GM13976 (cell line): Measurements from ENCODE around the gene C1QTNF9B.
A peak's percentile ranks its signal among the peaks of the same experiment; 100 is the strongest.

ENCODE experiments used
- DNase-seq: peaks from one replicate; pipeline ENCODE4 v3.0.0; 2012; ENCODE audit warnings: low spot score
- in situ Hi-C: fragments of 300-500 bp; cut with MboI; formaldehyde crosslinking; loops from one replicate; pipeline ENCODE4 v1.12.0; 2022; ENCODE audit warnings: low sequenced_read_pairs, mixed read lengths, inconsistent platforms; ENCODE audit not compliant: unreplicated experiment
- TF ChIP-seq, protein P1 (sequence below): IDR thresholded peaks from 2 replicates; pipeline ENCODE4 v1.5.1; 2012; ENCODE audit warnings: borderline replicate concordance, mild to moderate bottlenecking; ENCODE audit not compliant: insufficient read depth; ENCODE audit errors: extremely low read depth, missing control alignments, control extremely low read depth

The C1QTNF9B gene

DNA sequence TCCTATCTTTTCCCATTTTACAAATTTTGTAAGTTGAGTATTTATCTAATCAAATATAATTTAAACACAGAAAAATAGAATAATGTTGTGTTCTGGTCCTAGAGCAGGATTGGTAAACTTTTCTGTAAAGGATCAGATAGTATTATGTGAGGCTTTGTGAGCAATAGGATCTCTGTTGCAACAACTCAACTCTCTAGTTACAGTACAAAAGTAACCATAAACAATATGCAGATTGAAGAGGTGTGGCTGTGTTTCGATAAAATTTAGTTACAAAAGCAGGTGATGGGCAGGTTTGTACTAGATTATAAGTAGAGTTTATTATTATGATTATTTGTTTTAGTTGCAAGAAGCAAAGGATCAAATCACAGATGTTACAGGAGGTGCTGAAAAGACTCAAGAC, 15.2 kb upstream of the C1QTNF9B start:
- TF ChIP-seq, protein P1, sequence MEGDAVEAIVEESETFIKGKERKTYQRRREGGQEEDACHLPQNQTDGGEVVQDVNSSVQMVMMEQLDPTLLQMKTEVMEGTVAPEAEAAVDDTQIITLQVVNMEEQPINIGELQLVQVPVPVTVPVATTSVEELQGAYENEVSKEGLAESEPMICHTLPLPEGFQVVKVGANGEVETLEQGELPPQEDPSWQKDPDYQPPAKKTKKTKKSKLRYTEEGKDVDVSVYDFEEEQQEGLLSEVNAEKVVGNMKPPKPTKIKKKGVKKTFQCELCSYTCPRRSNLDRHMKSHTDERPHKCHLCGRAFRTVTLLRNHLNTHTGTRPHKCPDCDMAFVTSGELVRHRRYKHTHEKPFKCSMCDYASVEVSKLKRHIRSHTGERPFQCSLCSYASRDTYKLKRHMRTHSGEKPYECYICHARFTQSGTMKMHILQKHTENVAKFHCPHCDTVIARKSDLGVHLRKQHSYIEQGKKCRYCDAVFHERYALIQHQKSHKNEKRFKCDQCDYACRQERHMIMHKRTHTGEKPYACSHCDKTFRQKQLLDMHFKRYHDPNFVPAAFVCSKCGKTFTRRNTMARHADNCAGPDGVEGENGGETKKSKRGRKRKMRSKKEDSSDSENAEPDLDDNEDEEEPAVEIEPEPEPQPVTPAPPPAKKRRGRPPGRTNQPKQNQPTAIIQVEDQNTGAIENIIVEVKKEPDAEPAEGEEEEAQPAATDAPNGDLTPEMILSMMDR, result no peak
- in situ Hi-C loops, result loop anchor here (10.0 kb wide), 1 partner anchor 312 kb away; no protein-coding TSS in a partner anchor

DNA sequence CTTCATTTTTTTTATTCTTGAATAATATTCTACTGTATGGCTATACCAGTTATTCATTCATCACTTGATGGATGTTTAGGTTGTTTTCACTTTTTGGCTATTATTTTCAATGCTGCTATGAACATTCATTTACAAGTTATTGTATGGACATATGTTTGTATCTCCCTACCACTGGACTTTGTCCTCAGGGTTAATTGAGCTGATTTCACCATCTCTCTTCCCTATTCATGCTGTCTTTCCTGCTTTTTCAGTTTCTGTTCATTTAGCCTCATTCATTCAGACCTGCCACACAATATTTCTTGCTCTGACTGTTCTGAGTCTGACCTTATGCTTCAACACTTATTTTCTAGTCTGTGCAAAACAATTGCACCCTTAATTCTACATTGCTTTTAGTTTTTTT, 12.3 kb upstream of the C1QTNF9B start:
- no peak for DNase-seq
- TF ChIP-seq, protein P1, result no peak
- in situ Hi-C loops, result loop anchor here (10.0 kb wide), 1 partner anchor 315 kb away; no protein-coding TSS in a partner anchor

More for the DNA sequence above, 15.2 kb upstream of the C1QTNF9B start:
- DNase-seq, result no peak

DNA sequence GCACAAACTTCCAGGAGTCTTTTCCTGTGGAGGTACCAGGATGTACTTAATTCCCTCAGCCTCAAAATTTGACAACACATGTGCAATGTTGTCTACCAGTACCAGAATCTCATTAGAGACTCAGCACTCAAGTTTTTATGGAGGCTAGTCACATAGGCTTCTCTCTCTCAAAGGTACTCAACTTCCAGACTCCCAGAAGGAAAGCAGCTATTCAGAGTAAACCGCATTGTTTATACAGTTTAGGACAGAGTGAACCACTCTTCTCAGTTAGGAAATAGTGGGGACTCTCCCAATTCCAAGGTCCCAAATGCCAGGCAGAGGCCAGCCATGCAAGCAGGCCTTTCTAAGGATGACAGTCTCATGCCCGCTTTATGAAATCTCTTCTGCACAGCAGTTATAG, 8.5 kb upstream of the C1QTNF9B start:
- in situ Hi-C loops, result no loop called here
- TF ChIP-seq, protein P1, result no peak
- no peak for DNase-seq

DNA sequence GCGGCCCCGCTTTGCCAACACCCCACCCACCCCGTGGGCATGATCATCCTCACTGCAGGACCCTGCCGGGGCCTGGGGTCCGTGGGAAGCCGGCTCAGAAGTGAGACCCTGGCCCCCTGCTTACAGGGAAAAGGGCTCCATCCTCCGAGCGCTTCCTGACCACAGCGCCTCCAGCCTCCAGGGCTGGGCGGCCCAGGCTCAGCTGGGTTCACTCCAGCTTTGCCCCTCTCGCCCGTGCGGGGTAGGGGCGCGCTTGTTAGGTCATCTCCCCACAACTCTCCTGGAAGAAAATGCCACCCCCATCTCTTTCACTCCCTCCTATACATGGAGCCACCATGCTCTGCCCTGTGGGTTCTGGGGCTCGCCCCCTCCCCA, 6.6 kb upstream of the C1QTNF9B start:
- TF ChIP-seq, protein P1, result no peak
- no peak for DNase-seq
- in situ Hi-C loops, result no loop called here

DNA sequence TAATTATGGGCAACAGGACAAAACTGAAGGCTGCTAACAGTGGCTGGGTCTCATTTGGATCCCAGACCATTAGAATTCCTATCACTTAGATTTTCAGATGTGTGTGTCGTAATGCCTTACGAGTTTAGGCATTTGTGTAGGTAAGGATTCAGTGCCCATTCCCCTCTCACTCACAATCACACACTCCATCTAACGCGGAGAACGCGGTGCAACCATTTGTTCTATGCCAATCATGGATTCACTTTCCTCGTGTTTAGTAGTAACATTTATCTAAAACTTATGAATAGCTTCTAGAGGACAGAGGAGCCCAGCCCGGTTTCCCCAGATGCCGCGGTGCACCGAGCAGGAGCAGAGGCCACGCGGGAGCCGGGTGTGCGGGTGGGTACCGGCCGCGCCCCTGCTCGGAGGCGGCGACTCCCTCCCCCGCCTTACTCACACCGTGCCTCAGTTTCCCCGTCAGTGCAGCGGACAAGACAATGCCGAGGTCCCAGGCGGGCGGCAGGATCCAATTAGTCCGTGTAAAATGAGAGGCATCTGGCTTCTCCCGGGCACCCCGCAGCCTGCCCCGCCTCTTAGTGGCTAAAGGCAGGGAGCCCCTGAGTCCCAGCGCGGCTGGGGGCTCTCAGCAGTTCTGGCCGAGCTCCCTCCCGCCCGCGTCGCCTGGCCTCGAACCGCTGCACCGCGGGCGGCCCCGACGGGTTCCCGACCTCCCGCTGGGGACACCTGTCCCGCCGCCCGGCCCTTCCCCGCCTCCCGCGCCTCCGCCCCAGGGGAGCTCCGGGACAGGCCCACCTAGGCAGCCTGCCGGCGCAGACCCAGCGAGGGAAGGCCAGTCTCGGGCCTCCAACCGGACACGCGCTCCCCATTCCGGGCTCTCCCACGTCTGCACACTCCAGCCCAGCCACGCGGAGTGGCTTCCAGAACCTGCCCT, 5.9 kb upstream of the C1QTNF9B start:
- TF ChIP-seq, protein P1, result no peak
- DNase-seq, result peak; percentile 33
- in situ Hi-C loops, result no loop called here

DNA sequence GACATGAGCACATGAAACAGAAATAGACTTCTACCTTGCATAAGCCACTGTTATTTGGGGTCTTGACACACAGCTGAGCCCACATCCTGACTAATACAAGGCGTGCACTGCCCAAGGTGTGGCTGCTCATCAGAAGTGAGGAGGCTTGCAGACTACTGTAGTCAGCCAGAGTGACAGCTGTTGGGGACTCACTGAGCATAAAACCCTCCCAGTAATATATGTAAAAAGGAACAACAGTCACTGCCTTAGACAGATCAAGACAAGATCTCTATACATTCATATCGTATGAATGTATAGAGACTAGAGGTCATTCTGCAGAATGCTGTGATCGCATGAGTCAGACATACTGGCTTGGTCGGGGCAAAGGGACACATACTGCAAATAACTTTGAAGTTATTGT, 4.1 kb upstream of the C1QTNF9B start:
- DNase-seq, result no peak
- TF ChIP-seq, protein P1, result no peak
- in situ Hi-C loops, result no loop called here
